GM21619 (cell line): ENCODE data around the gene CD48.
"Not testable (repeated sequence)": the region's sequence is repeated elsewhere in the genome, so short reads cannot be mapped to it uniquely, and the experiment has no call there.

Source experiments
- ATAC-seq: cut with Tn5 transposase; IDR thresholded peaks from one replicate; pipeline ENCODE4 v1.9.1; 2021; ENCODE audit not compliant: unreplicated experiment

Gene CD48

DNA sequence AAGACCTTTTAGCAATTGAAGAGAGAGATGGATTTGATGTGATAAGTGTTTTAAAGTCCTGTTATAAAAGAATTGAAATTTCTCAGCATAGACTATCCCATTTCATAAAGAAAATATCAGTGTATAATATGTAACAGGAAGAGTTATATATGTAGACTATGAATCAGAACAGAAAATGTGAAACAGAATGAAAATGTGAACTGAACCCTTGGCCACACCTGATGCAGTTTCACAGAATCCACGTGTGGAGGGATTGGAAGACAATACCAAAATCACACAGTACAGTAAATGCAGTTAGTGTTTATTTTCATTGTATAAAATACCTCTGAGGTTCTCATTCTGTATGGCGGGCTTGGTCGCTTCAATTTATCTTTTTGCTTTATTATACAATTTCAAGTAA, 54.9 kb downstream of the CD48 start:
- ATAC-seq: no peak

GRCh38 chr1:160653620-160654016, 58.0 kb downstream of the CD48 start:
- no peak for ATAC-seq

GRCh38 chr1:160652924-160653619, 58.5 kb downstream of the CD48 start:
- no peak for ATAC-seq

DNA sequence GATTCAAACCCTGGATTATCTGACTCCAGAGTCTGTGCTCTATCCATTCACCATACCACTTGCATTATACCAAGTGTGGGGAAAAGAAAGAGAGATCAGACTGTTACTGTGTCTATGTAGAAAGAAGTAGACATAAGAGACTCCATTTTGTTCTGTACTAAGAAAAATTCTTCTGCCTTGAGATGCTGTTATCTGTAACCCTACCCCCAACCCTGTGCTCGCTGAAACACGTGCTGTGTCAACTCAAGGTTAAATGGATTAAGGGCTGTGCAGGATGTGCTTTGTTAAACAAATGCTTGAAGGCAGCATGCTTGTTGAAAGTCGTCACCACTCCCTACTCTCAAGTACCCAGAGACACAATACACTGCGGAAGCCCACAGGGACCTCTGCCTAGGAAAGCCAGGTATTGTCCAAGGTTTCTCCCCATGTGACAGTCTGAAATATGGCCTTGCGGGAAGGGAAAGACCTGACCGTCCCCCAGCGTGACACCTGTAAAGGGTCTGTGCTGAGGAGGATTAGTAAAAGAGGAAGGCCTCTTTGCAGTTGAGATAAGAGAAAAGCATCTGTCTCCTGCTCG, 59.5 kb downstream of the CD48 start:
- ATAC-seq: not testable (repeated sequence)

DNA sequence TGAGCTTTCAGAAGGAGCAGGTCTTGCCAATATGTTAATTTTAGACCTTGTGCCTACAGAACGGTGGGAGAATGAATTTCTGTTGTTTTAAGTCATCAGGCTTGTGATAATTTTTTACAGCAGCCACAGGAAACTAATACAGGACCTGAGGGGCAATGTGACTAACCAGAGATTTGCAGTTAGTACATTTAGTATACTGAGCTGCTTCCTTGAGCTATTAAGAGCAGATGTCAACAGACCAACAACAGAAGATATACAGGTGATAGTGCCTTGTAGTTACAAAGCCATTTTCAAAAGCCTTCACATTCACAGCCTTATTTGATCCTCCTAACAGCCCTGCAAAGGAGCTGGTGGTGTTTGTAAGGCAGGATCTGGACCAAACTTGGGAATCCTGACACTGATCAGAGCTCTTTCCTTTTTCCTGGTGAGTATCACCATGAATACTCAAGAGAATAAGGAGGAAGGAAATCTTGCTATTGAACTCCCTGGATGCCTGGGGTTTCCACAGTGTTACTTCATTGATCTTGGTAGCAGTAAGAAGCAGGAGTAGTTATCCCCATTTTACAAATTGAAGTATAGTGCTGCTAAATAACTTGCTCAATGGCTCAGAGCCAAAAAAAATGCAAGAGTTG, 60.1 kb downstream of the CD48 start:
- no peak for ATAC-seq

DNA sequence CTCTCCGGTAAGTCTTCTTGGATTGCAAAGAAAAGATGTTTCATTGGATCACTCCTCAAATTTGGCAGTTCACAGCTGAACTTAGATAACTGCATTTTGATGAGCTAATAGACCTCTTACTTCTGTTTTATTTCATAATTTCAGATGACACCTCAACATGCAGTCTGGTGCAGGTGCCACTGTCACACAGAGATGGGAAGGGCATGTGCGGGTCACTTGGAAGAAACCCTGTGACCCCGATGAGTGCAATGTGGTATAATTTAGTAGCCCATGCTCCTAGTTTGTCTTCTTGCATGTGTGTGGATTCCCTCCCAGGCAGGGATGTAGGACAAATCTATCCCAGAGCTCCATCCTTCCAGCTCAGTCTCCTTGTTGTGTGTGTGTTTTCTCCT, 64.3 kb downstream of the CD48 start:
- ATAC-seq: no peak

DNA sequence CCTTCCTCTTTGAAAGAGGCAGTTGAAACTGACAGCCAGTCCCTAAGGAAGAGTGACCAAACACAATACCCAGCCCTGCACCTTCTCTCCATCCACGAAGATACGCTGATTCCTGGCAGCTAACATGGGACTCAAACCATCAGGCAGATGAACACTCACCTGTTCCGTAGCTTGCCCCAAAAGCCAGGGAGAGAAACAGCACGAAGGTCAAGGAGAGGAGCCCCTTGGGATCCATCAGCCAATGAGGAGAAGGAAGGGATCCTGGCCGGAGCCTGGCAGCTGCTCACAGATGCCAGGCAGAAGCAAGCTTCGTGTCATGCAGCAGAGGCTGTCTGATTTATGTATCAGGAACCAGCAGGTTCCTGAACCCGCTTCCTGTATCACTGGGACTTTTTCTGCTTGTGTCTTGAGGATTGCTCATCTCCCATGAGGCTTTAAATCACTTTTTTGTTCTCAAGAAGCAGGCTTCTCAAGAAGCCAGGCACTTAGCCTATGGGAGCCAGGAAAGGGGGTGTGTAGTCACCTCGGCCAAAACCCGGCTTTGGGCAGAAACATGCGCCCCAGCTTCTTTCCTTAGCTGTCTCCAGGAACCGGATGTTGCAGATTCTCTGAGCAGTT, 64.8 kb downstream of the CD48 start, which contains the start of gene SLAMF1:
SLAMF1 (minus strand) TSS at position 334 of the 618 bp plus-strand sequence; CDS start at position 235, 99 bp downstream.
- peak; percentile 62 for ATAC-seq

GRCh38 chr1:160646180-160646579, 65.4 kb downstream of the CD48 start:
- ATAC-seq: no peak

- ATAC-seq: no peak
These were observed 66.1 kb downstream of the CD48 start for GRCh38 chr1:160645386-160646130.

GRCh38 chr1:160644399-160644798, 67.2 kb downstream of the CD48 start:
- ATAC-seq: no peak

- ATAC-seq: no peak
These were observed 68.5 kb downstream of the CD48 start for GRCh38 chr1:160643138-160643537.

DNA sequence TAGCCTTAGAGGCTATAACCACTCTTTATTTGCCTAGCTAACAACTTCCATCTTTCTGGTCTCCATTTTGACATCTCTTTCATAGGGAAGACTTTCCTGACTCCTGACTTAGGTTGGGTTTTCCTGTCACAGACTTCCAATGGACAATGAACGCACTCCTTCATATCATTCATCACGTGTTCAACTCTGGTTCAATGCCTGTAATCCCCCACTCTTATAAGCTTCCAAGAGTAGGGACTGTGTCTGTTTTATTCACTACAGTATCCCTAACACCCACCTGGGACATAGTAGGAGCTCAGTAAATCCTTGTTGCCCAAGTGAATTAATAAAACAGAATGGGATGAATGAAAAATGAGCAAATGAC, 69.4 kb downstream of the CD48 start:
- no peak for ATAC-seq

DNA sequence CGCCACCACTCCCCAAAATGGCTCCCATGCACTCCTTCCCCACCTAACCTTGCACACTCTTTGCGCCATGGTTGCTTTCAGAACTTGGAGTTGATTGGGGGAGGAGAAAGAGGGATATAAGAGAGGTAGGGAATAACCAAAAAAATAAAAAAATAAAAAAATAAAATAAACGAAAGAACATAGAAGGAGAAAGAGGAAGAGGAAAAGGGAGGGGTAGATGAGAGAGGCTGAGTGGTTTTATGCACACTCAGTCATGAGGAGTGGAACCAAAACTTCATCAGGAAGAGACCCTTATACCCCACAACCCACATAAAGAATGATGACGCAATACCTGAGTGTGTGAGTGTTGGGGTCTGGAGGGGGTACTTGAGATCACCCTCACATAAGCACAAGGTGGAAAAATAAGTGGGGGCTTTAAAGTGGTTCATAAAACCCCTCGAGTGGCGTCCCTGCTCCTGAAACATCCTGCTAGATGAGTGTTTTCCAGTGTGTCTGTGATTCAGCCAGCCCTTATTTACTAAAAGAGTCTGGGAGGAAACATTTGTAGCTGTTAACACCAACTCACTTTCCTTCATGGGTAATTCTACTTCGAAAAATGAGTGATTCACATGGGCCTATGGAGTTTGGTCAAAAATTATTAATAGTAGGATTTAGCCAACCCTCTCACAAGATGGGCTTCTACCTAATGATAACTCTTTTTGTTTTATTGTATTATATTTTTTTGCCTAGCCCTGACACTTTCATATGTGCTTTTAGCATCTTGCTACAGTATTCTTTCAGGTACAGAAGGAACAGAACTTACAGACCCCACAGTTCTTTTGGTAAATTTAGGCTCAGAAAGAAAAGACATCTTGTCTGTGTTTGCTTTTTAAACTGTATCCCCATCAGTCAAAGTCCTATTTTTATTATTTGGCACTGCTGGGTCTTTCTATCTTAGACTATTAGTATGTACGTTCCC, 70.0 kb downstream of the CD48 start:
- no peak for ATAC-seq

DNA sequence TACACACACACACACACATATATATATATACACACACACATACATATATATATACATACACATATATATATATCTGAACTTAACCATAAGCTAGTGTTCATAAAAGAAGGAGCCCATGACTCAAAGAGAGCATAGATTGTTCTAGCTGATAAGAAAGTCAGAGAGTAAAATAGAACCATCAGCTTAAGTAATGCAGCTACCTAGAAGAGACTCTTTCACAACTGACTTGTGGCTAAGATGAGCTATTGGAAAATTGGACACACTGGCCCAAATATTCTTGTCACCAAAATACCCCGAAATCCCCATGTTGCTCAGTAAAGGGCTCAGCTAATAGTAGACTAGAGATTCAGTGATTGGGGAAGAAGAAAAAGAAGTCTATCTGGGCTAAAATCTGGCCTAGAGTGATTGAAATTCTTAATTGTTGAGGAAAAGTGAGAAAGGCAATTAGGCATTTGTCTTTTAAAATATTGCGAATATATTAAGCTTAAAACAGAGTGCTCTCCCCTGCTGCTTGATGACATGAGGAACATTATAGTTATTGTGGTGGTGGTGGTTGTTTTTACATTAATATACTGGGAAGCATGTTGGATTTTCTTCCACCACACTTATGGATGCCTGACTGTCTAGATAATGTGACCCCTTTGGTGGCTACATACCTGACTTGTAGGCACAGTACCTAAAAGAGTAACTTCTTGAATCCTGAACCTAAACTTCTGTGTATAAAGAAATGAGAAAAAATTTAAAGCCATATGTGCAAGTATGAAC, 71.1 kb downstream of the CD48 start:
- no peak for ATAC-seq

DNA sequence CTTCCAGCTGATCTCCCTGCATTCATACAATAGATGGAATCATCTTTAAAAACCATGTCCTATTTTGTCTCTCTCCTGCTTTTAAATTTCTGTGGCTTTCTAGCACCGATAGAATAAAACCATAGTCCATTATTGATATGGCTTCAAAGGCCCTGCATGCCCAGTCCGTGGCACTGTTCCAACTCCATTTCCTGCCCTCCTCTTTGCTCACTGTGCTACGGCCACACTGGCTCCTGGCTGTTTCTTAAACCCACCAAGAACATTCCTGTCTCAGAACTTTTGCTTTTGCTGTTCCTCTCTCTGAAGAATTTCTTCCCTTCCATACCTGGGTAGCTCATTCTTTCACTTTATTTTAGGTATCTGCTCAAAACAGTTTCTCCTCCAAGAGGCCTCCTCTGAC, 72.0 kb downstream of the CD48 start:
- no peak for ATAC-seq

GRCh38 chr1:160638926-160639325, 72.7 kb downstream of the CD48 start:
- ATAC-seq: no peak

GRCh38 chr1:160638540-160638857, 73.1 kb downstream of the CD48 start:
- ATAC-seq: no peak

DNA sequence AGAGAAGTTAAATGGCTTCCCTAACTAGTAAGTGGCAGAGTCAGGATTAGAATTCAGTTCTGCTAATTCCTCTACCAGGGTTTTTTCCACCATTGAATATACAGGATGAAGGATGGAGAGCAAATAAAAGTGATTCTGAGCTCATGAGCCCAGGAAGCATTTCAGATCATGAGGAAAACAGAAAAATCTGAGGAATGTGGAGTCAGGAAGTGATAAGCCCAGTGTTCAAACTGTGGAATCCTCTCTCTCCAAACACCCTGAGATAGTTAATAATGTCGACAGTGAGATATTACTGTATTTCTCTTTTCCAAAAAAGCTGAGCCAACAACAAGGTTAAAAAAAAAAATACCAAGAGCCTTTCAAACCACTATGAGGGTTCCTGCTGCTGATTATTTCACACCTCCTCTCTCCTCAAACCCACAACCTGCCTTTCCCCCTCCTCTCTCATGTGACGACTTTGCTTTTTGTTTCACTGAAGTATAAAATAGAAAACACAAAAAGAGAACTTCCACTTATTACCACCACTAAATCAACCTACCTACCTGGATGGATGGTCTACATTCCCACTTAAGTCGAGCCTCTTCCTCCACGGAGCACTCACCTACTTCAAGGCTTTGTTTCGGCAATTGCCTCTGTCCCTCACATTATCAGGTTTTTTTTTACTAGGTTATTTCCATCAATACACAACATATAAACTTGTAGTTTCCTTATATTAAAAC, 73.6 kb downstream of the CD48 start:
- ATAC-seq: no peak

- ATAC-seq: no peak
These were observed 74.6 kb downstream of the CD48 start for GRCh38 chr1:160637065-160637464.
